H7 (cell line): ENCODE results near the gene SIT1. TPM values are rescaled to one million over a fixed set of nuclear protein-coding genes. Genes with fewer than 3 reads are reported as not detected.
"Not testable (repeated sequence)": the region's sequence is repeated elsewhere in the genome, so short reads cannot be mapped to it uniquely, and the experiment has no call there.

Experiments used
- DNase-seq: peaks from one replicate; pipeline ENCODE4 v3.0.0; 2012
- H3K27me3 ChIP-seq: 2 replicates; pipeline ENCODE4 v1.6.0; 2011; ENCODE audit warnings: mild to moderate bottlenecking, low read length; ENCODE audit not compliant: control insufficient read depth, insufficient read depth
- H3K36me3 ChIP-seq: replicated peaks from 2 replicates; pipeline ENCODE4 v1.5.1; 2011; ENCODE audit warnings: low read length; ENCODE audit not compliant: control insufficient read depth, insufficient read depth
- H3K4me3 ChIP-seq: 2 replicates; pipeline ENCODE4 v1.5.1; 2011; ENCODE audit warnings: low read depth, mild to moderate bottlenecking, control low read depth, low read length, moderate library complexity; ENCODE audit not compliant: insufficient read depth
- total RNA-seq: library from RNA; depleted of rRNA; stranded (reverse); fragments of >200 nt; shearing (Covaris generic); gene quantifications from 2 replicates; pipeline ENCODE4 v1.2.3, GENCODE V29; 2014

SIT1 gene
- total RNA-seq, 1 experiment from 2014 or later, result 0.69 TPM

- not testable (repeated sequence) for H3K27me3 ChIP-seq, H3K4me3 ChIP-seq, H3K36me3 ChIP-seq, DNase-seq
Measured at GRCh38 chr9:35640431-35640830, 10.3 kb downstream of the SIT1 start.

GRCh38 chr9:35639631-35640030 is 11.1 kb downstream of the SIT1 start:
- H3K27me3 ChIP-seq, result no peaks in the 10 kb centered on the region
- DNase-seq, result no peak
- no peak overlapping the region for H3K4me3 ChIP-seq
- H3K36me3 ChIP-seq, result no peaks in the 10 kb centered on the region

- DNase-seq, H3K36me3 ChIP-seq, H3K27me3 ChIP-seq, H3K4me3 ChIP-seq: not testable (repeated sequence)
Measured at GRCh38 chr9:35639225-35639624, 11.5 kb downstream of the SIT1 start.

- DNase-seq, H3K4me3 ChIP-seq, H3K36me3 ChIP-seq, H3K27me3 ChIP-seq: not testable (repeated sequence)
Measured at GRCh38 chr9:35638751-35639150, 12.0 kb downstream of the SIT1 start.

- not testable (repeated sequence) for DNase-seq, H3K36me3 ChIP-seq, H3K4me3 ChIP-seq, H3K27me3 ChIP-seq
Measured at GRCh38 chr9:35637427-35637955, 13.2 kb downstream of the SIT1 start.

GRCh38 chr9:35636877-35637246 is 13.9 kb downstream of the SIT1 start:
- H3K4me3 ChIP-seq, H3K27me3 ChIP-seq, DNase-seq, H3K36me3 ChIP-seq: not testable (repeated sequence)

- no peaks in the 10 kb centered on the region for H3K27me3 ChIP-seq
- H3K36me3 ChIP-seq, result no peaks in the 10 kb centered on the region
- no peak overlapping the region for H3K4me3 ChIP-seq
- no peak for DNase-seq
Measured at GRCh38 chr9:35636135-35636876, 14.4 kb downstream of the SIT1 start.

GRCh38 chr9:35635730-35636129 is 15.0 kb downstream of the SIT1 start:
- no peaks in the 10 kb centered on the region for H3K36me3 ChIP-seq
- DNase-seq, result no peak
- no peaks in the 10 kb centered on the region for H3K27me3 ChIP-seq
- no peak overlapping the region for H3K4me3 ChIP-seq

- Histone ChIP-seq H3K27me3 (no peaks in the 10 kb centered on the region), H3K4me3 (no peak overlapping the region), H3K36me3 (no peaks in the 10 kb centered on the region)
- no peak for DNase-seq
Measured at GRCh38 chr9:35629597-35629996, 21.1 kb downstream of the SIT1 start.

GRCh38 chr9:35628389-35628991 is 22.2 kb downstream of the SIT1 start:
- Histone ChIP-seq H3K4me3 (no peak overlapping the region), H3K27me3 (no peaks in the 10 kb centered on the region), H3K36me3 (no peaks in the 10 kb centered on the region)
- DNase-seq, result no peak

GRCh38 chr9:35627575-35627974 is 23.2 kb downstream of the SIT1 start:
- no peaks in the 10 kb centered on the region for H3K36me3 ChIP-seq
- H3K27me3 ChIP-seq, result no peaks in the 10 kb centered on the region
- DNase-seq, result no peak
- H3K4me3 ChIP-seq, result no peak overlapping the region

GRCh38 chr9:35619800-35620158 is 31.0 kb downstream of the SIT1 start:
- Histone ChIP-seq H3K4me3 (no peak overlapping the region), H3K36me3 (no peaks in the 10 kb centered on the region), H3K27me3 (peaks cover 35% of the 10 kb centered on the region)
- DNase-seq, result no peak

- Histone ChIP-seq H3K4me3 (no peak overlapping the region), H3K36me3 (no peaks in the 10 kb centered on the region), H3K27me3 (peaks cover 37% of the 10 kb centered on the region)
- peak; percentile 14 for DNase-seq
Measured at GRCh38 chr9:35618854-35619799, 31.6 kb downstream of the SIT1 start.

GRCh38 chr9:35618325-35618727 is 32.4 kb downstream of the SIT1 start, which contains the start of gene CD72:
CD72 (minus strand) TSS chr9:35618413; CDS start chr9:35618303, 110 bp downstream.
- Histone ChIP-seq H3K4me3 (peak within 1 kb of the TSS; percentile 57), H3K36me3 (no peaks in the 10 kb centered on the region), H3K27me3 (peaks cover 37% of the 10 kb centered on the region)
- DNase-seq, result peak; percentile 15
